K562 (cell line): ENCODE data around the gene NAE1. TPM values are rescaled to one million over a fixed set of nuclear protein-coding genes. Genes with fewer than 3 reads are reported as not detected.

ENCODE experiments used
- EP400 ChIP-seq: fragments of 450-650 bp; IDR thresholded peaks from 2 replicates; pipeline ENCODE4 v1.6.1; 2017; ENCODE audit warnings: antibody characterized with exemption, mild to moderate bottlenecking, moderate library complexity
- ZSCAN29 ChIP-seq: fragments of 450-650 bp; IDR thresholded peaks from 2 replicates; pipeline ENCODE4 v1.6.1; 2017
- polyA plus RNA-seq, 8 experiments: library from polyadenylated mRNA; depleted of rRNA in 4 of 8; stranded (reverse) in 5 of 8; unstranded in 3 of 8; fragments of >200 nt; fragmentation: Nextera tagmentation in 2 of 8; fragmentation: Illumina TruSeq in 1 of 8; extraction: Ambion mirVana in 2 of 8; extraction: Trizol in 1 of 8; gene quantifications; 2 replicates each; pipeline versions ENCODE4 v1.2.1 to v1.2.3, GENCODE V29; 2011 to 2014; ENCODE audit warnings: inconsistent platforms in 1 of 8, missing spikeins in 1 of 8
- total RNA-seq, 7 experiments: library from RNA; depleted of rRNA in 6 of 7; stranded (reverse); fragments of >200 nt in 6 of 7; fragmentation: Illumina TruSeq in 2 of 7; extraction: Trizol in 2 of 7; gene quantifications; 2 replicates each; pipeline versions ENCODE4 v1.2.1 to v1.2.3, GENCODE V29; 2011 to 2021; ENCODE audit warnings: low replicate concordance in 1 of 7
- TF ChIP-seq, protein P1 (sequence below): fragments of 250-450 bp; sonication (Bioruptor Pico); IDR thresholded peaks from 2 replicates; pipeline ENCODE4 v1.5.0; 2021; ENCODE audit warnings: mild to moderate bottlenecking, moderate library complexity
- TF ChIP-seq, protein P2 (sequence below): fragments of 450-650 bp; IDR thresholded peaks from 2 replicates; pipeline ENCODE4 v1.6.1; 2017; ENCODE audit warnings: antibody characterized with exemption, mild to moderate bottlenecking

The NAE1 gene
- total and polyA plus RNA-seq, 9 of the 15 experiments (the other 6 are each of a cell fraction or from before 2014, with no cell fraction given): 165 to 294 (median 230) TPM

DNA sequence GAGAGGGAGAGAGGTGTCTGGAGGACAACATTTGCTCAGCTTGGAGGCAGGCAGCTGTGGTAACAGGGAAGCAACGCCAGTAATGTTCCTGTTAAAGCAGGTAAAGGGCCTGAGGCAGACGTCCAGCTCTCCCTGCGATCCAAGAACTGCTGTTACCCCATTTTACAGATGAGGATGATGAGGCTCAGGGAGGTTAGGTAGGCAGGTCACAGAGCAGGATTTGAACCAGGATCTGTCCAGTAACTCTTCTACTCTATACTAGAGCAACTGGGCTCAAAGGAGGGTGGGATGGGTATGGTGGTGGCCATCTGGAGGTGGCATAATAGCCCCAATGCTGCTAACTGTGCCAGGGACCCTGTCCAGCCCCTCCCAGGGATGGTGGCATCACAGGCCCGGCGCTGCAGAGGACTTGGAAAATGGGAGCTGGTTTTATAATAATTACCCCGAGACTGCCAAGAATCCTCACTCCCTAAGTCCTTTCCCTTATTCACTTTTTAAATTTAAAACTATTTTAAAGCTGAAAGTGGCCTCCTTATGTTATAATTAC lies 25.5 kb upstream of the NAE1 start (continued):
- TF ChIP-seq EP400 (no peak), ZSCAN29 (no peak)
- TF ChIP-seq, protein P1, sequence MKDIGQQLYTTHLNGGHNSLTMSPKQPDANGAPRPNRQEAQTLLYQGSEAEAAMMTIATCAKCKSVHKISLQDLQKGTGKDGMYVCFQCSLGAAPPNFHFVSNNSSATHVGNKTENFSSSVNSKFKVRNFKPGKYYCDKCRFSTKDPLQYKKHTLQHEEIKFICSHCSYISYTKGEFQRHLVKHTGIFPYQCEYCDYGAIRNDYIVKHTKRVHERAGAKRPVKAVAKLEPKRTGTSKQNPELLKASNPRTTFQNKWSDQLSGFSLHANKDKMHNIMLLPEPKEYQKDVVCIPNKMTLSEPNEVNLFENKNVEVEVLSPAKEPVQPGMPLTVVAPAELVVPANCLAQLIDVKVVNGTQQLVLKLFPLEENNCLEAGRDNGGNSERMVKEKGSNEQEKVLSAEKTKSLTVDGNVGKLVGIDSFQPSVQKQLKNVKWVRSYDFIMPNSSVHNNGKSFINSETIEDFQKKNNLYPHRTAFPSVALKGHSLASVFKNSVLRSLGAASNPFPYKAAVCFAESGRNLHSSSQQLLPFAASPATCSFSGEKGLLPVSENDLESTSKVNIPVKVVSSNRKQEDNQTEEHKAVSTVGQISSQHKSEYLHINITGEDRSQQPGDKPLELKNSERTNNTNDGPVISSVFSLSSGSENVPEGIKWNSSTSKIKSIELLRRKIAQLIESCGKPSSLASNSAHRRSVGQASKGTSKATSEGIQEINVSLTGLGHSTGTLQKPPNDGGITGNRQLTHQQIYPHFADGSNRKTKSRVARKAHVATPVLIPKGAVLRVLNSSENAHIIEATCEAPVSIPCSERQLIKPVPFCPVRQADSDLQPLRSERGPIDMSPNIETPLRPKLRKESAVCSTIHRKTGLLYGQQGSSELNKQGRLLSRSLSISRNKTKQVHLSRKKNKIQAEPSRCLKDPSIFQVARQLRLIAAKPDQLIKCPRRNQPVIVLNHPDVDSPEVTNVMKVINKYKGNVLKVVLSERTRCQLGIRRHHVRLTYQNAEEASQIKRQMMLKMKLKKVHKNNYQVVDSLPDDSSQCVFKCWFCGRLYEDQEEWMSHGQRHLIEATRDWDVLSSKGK: no peak
- TF ChIP-seq, protein P2, sequence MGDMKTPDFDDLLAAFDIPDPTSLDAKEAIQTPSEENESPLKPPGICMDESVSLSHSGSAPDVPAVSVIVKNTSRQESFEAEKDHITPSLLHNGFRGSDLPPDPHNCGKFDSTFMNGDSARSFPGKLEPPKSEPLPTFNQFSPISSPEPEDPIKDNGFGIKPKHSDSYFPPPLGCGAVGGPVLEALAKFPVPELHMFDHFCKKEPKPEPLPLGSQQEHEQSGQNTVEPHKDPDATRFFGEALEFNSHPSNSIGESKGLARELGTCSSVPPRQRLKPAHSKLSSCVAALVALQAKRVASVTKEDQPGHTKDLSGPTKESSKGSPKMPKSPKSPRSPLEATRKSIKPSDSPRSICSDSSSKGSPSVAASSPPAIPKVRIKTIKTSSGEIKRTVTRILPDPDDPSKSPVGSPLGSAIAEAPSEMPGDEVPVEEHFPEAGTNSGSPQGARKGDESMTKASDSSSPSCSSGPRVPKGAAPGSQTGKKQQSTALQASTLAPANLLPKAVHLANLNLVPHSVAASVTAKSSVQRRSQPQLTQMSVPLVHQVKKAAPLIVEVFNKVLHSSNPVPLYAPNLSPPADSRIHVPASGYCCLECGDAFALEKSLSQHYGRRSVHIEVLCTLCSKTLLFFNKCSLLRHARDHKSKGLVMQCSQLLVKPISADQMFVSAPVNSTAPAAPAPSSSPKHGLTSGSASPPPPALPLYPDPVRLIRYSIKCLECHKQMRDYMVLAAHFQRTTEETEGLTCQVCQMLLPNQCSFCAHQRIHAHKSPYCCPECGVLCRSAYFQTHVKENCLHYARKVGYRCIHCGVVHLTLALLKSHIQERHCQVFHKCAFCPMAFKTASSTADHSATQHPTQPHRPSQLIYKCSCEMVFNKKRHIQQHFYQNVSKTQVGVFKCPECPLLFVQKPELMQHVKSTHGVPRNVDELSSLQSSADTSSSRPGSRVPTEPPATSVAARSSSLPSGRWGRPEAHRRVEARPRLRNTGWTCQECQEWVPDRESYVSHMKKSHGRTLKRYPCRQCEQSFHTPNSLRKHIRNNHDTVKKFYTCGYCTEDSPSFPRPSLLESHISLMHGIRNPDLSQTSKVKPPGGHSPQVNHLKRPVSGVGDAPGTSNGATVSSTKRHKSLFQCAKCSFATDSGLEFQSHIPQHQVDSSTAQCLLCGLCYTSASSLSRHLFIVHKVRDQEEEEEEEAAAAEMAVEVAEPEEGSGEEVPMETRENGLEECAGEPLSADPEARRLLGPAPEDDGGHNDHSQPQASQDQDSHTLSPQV: no peak
- TF ChIP-seq, all 486 proteins: peak for 3
